ENCODE results near the gene MAP3K12. TPM values are rescaled to one million over a fixed set of nuclear protein-coding genes. Genes with fewer than 3 reads are reported as not detected.

The MAP3K12 gene
- total RNA-seq, 1 experiment from 2014 or later, result 4.6 TPM

DNA sequence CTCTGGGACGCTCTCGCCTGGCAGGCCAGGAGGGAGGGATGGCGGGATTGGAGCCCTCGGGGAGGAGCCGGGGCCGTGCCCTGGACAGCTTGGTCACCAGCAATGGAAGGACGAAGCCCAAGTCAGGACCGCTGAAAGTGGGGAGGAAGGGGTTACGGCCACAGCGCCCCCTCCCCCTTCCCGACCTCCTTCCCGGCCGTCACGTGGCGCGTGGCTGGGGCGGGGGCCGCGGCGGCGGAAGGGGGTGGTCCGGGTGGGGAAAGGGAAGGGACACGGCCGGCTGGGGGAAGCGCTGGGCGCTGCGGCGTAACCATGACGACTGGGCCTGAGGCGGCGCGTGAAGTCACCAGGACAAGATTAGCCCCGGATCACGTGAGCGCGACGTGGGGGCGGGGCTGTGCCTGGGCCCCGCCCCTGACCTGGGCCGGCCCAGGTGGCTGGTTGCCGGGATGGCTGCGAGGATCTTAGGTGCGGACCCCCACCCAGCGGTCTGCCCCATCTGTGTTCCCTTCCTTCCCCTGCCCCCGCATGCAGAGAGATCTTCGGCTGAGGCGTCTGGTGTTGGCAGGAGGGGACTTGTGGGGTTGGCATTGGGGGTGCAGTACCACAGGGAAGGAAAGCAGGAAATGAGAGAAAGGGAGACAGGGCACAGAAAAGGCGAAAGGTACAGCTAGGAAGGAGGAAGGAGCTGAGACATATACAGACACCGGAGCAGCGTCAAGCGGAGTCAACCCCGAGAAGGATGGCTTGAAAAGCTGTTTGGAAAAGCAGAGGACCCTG, 6.2 kb downstream of the MAP3K12 start:
- peak; percentile 89 for DNase-seq
- Mint-ChIP-seq H3K9me3 (ENCODE audit: low read depth, unreplicated experiment) (no peaks in the 10 kb centered on the region), H3K27ac (ENCODE audit: unreplicated experiment) (peak overlapping the region; percentile 75), H3K36me3 (ENCODE audit: insufficient read depth, unreplicated experiment) (peaks cover 21% of the 10 kb centered on the region), H3K4me3 (ENCODE audit: low read depth, unreplicated experiment) (peak overlapping the region; percentile 96), H3K27me3 (ENCODE audit: unreplicated experiment) (no peaks in the 10 kb centered on the region), H3K4me1 (ENCODE audit: low read depth, unreplicated experiment) (peaks cover 26% of the 10 kb centered on the region)
- TF ChIP-seq, protein P1, sequence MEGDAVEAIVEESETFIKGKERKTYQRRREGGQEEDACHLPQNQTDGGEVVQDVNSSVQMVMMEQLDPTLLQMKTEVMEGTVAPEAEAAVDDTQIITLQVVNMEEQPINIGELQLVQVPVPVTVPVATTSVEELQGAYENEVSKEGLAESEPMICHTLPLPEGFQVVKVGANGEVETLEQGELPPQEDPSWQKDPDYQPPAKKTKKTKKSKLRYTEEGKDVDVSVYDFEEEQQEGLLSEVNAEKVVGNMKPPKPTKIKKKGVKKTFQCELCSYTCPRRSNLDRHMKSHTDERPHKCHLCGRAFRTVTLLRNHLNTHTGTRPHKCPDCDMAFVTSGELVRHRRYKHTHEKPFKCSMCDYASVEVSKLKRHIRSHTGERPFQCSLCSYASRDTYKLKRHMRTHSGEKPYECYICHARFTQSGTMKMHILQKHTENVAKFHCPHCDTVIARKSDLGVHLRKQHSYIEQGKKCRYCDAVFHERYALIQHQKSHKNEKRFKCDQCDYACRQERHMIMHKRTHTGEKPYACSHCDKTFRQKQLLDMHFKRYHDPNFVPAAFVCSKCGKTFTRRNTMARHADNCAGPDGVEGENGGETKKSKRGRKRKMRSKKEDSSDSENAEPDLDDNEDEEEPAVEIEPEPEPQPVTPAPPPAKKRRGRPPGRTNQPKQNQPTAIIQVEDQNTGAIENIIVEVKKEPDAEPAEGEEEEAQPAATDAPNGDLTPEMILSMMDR (IDR thresholded peaks at IDR 0.05; ENCODE audit: unreplicated experiment), result no peak
- TSS peak; percentile 91 for BruUV-seq (replicated peaks)
- intact Hi-C loops (cut with micrococcal nuclease; ENCODE audit: unreplicated experiment), result no loop called here
- CTCF ChIA-PET, result interaction anchor here (1.0 kb wide), 1 partner anchor 172 kb away, joined by 4 read pairs; the partner anchor contains the start of gene AAAS

DNA sequence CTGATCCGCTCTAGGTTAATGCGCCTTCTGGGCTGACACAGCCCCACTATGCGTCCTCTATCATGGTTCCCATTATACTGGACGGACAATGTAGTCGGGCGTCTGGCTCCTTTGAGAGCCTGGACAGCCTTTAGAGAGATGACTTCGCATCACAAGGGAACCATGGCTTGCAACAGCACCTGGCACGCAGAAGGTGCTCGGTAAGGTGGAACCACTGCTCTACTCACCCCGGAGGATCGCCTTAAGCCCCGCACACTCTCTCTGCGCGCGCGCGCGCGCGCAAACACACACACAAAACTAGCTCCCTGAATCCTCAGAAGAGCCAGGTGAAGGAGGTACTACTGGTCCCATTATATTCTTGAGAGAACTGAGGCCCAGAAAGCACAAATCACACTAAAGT, 7.1 kb downstream of the MAP3K12 start:
- CTCF ChIA-PET, result interaction anchor here (1.0 kb wide), 1 partner anchor 171 kb away, joined by 4 read pairs; the partner anchor contains the start of gene AAAS
- BruUV-seq (replicated peaks), result no TSS peak
- TF ChIP-seq, protein P1 (IDR thresholded peaks at IDR 0.05; ENCODE audit: unreplicated experiment), result no peak
- Mint-ChIP-seq H3K9me3 (ENCODE audit: low read depth, unreplicated experiment) (no peaks in the 10 kb centered on the region), H3K27me3 (ENCODE audit: unreplicated experiment) (no peaks in the 10 kb centered on the region), H3K4me1 (ENCODE audit: low read depth, unreplicated experiment) (peaks cover 26% of the 10 kb centered on the region), H3K36me3 (ENCODE audit: insufficient read depth, unreplicated experiment) (peaks cover 21% of the 10 kb centered on the region), H3K4me3 (ENCODE audit: low read depth, unreplicated experiment) (peak overlapping the region; percentile 96), H3K27ac (ENCODE audit: unreplicated experiment) (peak overlapping the region; percentile 75)
- intact Hi-C loops (cut with micrococcal nuclease; ENCODE audit: unreplicated experiment), result no loop called here
- DNase-seq, result no peak

DNA sequence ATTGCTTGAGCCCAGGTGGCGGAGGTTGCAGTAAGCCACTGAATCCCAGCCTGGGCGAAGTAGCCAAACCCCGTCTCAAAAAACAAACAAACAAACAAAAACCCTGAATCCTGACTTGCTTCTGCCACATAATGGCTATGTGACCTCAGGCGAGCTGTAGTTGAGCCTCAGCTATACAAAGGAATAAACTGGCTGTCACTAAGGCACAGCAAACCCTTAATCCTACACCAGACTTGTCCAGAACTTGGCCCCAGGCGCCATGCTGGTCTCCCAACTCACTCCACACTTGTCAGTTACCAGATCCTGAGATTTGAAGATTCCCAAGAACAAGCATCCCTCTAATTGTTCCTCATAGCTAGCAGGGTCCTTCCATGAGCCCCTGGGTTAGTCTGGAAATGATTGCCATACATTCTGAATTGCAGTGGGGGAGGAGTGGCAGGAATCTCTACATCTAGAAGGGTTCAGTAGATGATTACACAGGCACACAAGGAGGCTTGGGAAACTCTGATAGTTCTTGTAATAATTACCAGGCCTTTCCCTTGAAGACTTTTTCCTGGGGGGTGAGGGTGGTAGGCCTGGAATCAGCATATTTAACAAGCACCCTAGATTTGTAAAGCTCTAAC, 9.9 kb downstream of the MAP3K12 start:
- CTCF ChIA-PET, result interaction anchor here (0.5 to 0.7 kb wide), 2 partner anchors 124 to 176 kb away, joined by 4 to 5 read pairs; no protein-coding TSS in a partner anchor
- peaks cover 15% of the 10 kb centered on the region for H3K4me1 Mint-ChIP-seq (ENCODE audit: low read depth, unreplicated experiment)
- no peak for DNase-seq

DNA sequence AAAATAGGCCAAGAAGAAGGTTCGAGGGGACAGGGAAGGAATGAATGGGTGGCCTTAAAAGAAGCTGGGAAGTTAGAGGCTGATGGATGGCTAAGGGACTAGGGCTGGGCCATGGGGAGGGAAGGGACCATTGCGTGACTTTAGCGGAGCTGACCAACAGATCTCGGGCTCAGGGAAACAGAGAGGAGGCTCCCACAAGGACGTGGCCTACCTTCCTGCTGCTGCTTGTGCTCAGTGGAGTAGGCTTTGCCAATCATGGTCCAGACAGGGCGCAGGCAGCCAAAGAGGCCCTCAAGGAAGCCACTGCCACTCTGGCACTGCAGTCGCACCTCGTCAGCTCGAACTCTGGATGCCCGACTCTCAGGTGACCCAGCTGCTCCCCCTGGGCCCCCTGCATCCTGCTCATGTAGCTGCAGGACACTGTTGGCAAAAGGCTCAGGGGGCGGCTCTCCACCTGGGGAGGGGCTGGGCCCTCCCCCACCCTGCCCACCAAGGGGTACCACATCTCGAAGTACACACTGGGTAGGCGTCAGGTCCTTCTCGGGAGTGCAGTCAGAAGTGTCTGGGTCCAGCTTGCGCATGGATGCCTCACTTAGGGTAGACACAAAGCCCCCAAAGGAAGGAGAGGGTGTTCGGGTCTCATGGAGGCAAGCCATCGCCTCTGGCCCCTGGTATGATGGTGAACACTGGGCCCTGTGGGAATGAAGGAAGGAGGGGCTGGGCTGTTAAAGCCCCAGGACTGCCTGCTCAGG, 12.3 kb downstream of the MAP3K12 start:
- TF ChIP-seq, protein P1 (IDR thresholded peaks at IDR 0.05; ENCODE audit: unreplicated experiment), result no peak
- no TSS peak for BruUV-seq (replicated peaks)
- Mint-ChIP-seq H3K4me1 (ENCODE audit: low read depth, unreplicated experiment) (no peaks in the 10 kb centered on the region), H3K9me3 (ENCODE audit: low read depth, unreplicated experiment) (no peaks in the 10 kb centered on the region), H3K27ac (ENCODE audit: unreplicated experiment) (peak overlapping the region; percentile 50), H3K36me3 (ENCODE audit: insufficient read depth, unreplicated experiment) (peaks cover 29% of the 10 kb centered on the region), H3K27me3 (ENCODE audit: unreplicated experiment) (no peaks in the 10 kb centered on the region), H3K4me3 (ENCODE audit: low read depth, unreplicated experiment) (no peak overlapping the region)
- intact Hi-C loops (cut with micrococcal nuclease; ENCODE audit: unreplicated experiment), result no loop called here
- CTCF ChIA-PET, result no interaction called here
- DNase-seq, result no peak

More for the DNA sequence above, 9.9 kb downstream of the MAP3K12 start:
- H3K27ac Mint-ChIP-seq (ENCODE audit: unreplicated experiment), result no peak overlapping the region
- H3K27me3 Mint-ChIP-seq (ENCODE audit: unreplicated experiment), result no peaks in the 10 kb centered on the region
- H3K36me3 Mint-ChIP-seq (ENCODE audit: insufficient read depth, unreplicated experiment), result peaks cover 39% of the 10 kb centered on the region
- BruUV-seq (replicated peaks), result no TSS peak
- no peaks in the 10 kb centered on the region for H3K9me3 Mint-ChIP-seq (ENCODE audit: low read depth, unreplicated experiment)
- intact Hi-C loops (cut with micrococcal nuclease; ENCODE audit: unreplicated experiment), result no loop called here
- H3K4me3 Mint-ChIP-seq (ENCODE audit: low read depth, unreplicated experiment), result no peak overlapping the region
- TF ChIP-seq, protein P1 (IDR thresholded peaks at IDR 0.05; ENCODE audit: unreplicated experiment), result no peak

Data from Calu3 (cell line).